ENCODE data around the gene BMAL1.

BMAL1 gene

DNA sequence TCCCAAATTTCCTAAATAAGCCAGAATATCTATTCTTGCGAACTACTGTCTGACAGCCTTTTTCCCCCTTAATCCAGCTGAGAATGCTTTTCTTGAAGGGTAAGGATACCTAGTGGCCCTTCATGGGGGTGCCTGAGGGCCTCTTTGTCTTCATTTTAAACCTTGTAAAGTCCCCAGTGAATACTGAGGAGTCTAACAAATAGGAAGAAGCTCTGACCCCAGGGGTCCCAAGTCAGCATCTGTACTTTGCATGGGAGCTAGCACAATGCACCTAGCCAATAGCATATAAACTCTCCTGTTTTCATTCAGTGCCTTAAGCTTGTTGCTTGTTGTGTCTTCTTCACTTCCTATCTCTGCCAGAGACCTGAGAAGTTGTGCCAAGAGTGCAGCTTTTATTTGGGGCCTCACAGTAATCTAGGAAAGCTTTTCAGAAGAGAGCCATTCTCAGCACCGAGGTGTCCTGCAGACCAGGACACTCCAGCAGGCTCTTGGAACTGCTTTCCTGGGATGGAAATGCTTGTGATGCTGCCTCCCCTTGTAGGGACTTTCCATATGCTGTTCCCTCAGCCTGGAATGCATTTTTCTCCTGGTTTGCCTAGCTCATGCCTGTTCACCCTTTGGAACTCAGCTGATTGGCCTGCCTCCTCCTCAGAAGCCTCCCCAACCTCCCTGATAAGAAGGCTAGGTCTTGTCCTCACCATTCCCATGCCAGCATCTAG, 37.2 kb downstream of the BMAL1 start:
- DNase-seq (ENCODE audit: insufficient read length, low spot score), result no peak
- FAIRE-seq, result no peak

DNA sequence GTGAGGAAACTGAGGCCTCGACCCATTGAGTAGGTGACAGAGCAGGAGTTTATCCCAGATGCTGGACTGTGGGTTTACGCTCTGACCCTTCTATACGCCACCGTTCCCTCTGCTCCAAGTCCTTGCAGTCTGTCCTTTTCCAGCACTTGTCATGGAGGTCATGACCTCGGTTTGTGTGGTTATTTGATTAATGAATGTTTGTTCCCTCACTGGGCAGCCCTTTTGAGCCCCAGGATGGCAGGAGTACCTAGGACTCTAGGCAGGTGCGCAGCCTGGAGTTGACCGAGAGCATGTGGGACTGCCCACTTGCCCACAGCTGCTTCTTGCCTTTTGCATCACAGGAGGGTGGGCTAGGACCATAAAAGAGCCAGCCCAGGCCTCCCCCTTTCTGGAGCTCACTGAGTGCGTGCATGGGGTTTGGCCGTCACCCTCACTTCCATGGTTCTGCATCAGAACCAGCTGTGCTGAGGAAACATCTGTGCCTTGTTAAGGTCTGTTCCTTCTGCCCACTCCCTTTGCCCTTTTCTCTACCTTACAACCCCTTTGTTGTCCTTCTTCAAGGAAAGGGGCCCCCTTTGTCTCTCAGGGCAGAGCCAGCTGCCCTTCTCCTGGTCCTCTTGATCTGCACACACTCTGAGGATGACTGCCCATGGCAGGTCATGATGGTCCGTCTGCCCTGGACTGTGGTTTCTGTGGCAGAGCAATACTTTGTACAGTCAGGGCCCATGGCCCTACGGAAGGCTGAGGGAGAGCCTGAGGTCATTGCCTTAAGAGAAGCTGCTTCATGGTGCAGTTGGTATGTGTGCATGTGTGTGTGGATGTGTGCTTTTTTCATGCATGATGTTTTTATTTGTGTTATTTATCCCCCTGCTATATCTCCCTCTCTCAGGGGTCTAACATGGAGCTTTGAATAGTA, 38.2 kb downstream of the BMAL1 start:
- FAIRE-seq, result no peak
- DNase-seq (ENCODE audit: insufficient read length, low spot score), result no peak

DNA sequence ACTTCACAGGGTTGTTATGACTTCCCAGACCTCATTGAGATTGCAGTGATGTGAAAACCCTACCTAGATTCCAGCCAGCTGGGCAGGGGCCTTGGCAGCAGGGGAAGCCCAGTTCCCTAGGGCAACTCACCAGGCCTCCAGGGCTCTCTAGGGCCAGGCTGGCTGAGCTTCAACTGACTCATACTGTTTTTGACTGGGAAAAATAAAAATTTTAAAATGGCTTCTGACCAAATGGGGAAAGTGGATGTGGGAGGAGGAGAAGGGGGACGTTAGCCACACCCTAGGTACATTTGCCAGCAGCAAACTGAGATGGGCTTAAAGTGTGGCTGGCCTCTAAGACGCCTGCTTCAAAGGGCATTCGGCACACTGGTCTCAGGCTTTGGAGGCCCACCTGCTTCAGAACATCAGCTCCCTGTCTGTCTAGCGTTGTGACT, 39.0 kb downstream of the BMAL1 start:
- peak; percentile 30 for DNase-seq (ENCODE audit: insufficient read length, low spot score)
- no peak for FAIRE-seq

DNA sequence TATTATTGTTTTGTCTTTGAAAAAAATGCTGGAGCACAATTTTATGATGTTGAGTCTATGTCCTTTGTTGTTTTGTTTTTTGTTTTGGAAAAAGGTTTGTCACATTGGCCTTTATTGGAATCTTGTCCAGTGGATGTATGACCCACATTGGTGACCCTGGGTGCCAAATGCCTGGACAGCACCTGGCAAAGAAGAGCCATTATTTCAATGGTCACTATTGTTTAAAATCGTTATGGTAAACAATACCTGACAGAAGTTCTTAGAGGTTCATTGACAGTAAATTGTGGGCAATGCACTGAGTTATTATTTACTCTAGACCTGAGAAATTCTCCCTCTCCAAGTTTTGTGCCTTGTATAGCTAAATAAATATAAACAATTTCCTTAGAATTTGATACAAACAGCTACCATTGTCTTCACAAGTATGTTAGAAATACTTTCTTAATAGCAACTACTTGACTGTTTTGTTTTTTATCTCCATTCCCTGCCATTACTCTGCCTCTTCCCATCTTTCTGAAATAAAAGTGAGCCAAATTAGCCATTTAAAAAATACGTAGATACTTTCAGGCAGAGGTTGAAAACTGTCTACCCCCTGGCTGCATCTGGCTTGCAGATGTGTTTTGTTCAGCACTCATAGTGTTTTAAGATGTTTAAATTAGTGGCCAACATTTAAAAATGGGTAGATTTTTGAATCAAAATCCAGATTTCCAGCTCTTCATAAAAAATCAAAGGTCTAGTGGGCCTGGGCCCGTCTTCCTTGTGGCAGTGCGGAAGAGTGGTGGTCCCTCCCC, 39.9 kb downstream of the BMAL1 start:
- no peak for DNase-seq (ENCODE audit: insufficient read length, low spot score)
- no peak for FAIRE-seq

DNA sequence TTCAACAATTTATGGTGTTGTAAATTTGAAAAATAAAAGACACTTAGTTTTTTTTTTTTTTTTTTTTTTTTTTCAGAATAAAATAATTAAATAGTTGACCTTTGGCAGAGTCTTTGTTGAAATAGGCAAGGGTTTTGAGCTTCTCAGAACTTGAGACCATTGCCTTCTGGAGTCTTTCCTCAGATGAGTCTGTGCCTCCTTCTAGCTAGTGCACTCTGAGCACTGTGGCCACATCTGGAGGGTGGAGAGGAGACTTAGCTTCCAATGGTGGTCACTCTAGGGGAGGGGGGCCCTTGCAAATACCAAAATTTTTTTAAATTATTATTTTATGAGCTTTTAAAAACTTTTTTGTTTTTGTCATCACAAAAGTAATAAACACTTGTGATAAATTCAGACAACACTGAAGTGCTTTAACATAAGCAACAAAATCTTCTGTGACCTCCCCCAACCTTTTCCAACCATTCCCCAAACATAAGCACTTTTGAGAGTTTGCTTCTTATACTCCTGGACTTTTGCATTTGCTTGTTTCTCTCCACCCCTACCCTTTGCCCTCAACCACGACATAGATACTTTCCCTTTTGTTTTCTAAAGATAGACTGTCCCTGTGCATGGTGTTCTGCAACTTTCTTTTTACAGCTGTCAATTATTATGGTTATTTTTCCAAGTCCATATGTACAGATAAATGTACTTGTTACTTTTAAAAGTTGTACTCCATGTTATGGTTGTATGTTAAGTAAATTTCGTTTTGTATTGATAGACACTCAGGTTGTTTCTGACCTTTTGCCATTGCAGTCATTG, 41.1 kb downstream of the BMAL1 start:
- DNase-seq (ENCODE audit: insufficient read length, low spot score) (no peak), FAIRE-seq (no peak)

DNA sequence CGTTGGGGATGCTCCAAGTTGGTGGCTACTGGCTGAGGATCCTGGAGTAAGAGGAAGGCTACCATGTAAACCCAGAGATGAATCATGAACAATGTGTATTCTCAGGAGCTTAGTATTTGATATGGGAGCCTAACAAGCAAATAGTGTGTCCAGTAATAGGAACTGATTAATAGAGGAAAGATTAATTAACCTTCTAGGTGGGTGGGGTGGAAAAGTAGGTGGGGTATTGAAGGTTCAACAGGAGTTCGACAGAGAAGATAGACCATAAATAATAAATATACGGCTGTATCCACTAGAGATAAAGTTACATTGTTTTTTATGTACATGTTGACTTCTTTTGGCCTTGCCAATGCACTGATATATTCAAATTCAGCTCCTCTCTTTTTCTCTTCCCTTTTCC, 43.1 kb downstream of the BMAL1 start:
- DNase-seq (ENCODE audit: insufficient read length, low spot score), result no peak
- FAIRE-seq, result no peak

DNA sequence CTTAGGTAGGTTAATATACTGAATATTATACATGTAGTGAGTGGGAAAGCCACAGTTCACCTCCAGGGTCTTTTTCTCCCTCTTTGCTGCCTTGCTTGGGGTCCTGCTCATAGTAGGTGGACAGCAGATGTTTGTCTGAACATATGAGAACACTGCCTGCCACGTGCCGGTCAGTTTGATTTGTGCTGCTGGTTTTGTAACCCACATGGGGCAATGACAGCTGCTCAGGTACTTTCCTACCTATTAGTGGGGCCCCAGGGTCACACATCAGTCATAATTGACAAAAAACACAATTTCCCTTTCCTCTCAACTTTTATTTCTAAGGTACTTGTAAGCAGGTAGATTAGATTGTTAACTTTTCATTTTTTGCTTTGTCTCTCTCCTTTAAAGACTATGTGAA, 43.8 kb downstream of the BMAL1 start:
- FAIRE-seq, result no peak
- DNase-seq (ENCODE audit: insufficient read length, low spot score), result no peak

DNA sequence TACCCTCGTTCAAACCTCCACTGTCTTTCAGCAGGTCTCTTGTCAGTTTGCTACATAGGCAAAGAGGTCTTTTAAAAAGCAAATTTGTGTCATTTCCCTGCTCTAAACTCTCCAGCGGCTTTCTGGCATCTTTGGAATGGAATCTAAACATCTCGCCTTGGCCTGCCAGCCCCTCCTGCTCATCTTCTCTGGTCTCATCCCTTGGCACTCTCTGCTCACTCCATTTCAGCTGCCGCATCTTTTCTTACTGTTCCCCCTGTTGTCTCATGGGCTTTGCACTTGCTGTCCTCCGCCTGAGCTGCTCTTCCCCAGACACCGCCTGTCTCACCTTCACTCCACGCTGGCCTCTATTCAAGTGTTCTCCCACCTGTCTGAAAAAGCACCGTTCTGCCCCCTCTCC, 46.6 kb downstream of the BMAL1 start:
- FAIRE-seq (no peak), DNase-seq (ENCODE audit: insufficient read length, low spot score) (no peak)

DNA sequence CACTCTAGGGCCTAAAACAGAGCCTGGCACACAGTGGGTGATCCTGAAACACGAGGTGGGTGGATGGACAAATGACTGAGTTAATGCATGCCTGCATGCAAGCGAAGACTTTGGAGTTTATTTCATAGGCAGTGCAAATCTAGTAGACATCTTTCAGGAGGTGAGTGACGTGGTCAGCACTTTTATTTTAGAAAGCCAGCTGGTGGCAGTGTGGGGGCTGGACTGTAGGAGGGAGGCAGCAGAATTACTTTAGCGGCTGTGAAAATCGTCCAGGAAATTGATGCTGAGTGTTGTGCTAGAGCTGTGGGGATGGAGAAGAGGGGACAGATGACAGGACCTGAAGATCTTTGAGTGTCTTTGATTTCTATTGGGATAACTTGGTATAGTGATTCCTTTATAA, 47.1 kb downstream of the BMAL1 start:
- no peak for FAIRE-seq
- DNase-seq (ENCODE audit: insufficient read length, low spot score), result no peak

DNA sequence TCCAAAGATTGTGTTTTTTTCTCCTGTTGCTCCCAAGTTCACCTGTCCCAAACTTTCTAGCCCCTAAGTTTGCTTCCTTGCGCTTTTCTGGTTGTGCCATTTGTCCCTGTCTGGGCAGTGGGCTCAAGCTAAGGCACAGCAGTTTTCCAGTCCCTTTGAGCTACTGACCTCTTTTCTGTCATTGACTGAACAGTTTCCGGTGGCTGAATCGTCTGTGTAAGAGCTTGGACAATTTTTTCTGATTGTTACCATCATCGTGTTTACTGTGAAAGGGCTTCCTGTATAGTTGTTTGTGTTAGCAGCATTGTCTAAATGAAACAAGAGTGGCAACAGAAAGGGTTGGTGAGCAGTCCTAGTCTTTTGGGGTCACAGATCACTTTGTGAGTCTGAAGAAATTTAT, 49.8 kb downstream of the BMAL1 start:
- no peak for FAIRE-seq

DNA sequence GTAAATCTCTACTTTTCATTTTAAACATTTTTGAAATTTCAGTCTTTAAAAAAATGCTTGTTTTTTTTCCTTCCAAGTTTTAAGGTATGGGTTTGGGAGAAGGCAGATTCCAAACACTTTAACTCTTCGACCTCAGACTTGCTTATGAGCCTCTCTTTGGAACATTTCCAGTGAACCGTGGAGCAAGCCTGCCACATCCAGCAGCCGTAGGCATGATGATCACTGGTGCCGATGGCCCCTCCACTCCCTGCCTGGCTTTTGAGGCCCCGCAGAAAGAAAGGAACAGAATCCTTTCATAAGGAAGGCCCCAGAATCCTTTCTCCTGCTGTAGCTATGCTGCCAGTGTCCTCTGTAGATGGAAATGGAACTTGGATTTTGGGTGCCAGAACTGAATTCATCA, 50.7 kb downstream of the BMAL1 start:
- FAIRE-seq (no peak), DNase-seq (ENCODE audit: insufficient read length, low spot score) (no peak)

More for the DNA sequence above, 49.8 kb downstream of the BMAL1 start:
- DNase-seq (ENCODE audit: insufficient read length, low spot score), result no peak

DNA sequence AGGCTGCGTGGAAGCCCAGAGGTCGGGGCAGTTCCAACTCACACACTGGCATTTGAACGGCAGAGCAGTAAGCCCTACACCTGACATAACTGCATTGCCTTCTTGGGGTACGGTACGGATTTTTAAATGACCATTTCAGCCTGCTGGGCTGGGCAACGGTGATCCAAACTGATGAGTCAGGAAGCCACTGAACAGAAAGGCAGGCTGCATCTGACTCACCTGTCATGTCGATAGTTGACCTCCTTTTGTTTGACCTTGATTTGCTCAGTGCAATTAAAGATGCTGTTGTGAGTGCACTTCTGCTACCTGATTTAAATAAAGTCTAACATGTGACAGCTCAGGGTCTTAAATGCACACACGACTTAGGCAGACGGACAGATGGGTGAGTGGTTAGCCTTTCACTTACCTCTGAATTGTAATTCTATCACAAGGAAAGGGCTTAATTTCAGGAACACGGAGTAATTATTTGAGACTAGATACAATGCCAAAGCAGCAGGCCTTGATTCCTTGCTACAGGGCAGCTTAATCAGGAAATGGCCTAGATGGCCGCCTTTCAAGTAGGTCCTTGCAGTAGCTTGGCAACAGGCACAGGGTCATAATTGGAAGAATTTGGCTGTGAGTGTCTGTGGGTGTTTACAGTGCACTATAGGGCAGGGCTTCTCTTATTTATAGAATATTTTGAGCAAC, 52.2 kb downstream of the BMAL1 start:
- FAIRE-seq (peak; percentile 44), DNase-seq (ENCODE audit: insufficient read length, low spot score) (no peak)

DNA sequence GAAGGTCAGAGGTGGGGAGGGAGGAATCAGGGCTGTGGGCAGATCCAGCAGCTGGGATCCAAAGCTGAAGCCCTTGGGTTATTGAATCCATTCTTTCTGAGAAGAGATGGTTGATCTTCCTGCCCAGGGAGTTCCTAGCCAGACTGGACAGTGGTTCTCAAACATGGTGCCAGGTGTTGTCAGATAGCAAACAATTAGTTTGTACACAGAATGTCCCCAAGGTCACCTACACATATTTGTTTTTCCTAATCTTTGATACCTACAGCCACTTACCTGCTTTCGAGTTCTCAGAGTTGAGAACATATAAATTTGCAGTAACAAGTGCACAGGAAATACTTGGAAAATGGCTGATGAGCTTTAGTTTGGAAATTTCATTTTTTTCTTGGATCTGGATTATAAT, 54.5 kb downstream of the BMAL1 start:
- FAIRE-seq (no peak), DNase-seq (ENCODE audit: insufficient read length, low spot score) (no peak)

DNA sequence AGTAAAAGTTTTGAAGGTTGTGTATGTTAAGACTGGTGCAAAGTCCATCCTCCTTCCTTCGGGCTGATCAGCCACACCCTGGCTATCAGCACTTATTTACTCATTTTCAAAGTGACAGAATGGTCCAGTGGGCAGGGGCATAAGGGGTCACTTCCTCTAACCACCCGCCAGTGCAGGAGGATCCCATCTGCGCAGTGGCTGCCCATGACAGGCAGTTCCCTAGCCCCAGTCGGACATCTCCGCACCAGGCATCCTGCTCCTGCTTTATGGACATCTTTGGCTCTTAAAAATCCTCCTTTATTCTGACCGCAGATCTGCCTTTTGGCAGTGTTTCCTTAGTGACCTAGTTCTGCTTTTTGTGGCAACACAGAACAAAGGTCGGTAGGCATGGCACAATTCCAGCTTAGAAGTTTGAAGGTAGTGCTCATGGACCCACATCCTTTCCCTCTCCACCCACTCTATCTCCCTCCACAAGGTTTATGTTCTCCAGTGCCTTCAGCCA, 55.9 kb downstream of the BMAL1 start:
- DNase-seq (ENCODE audit: insufficient read length, low spot score), result no peak
- no peak for FAIRE-seq

DNA sequence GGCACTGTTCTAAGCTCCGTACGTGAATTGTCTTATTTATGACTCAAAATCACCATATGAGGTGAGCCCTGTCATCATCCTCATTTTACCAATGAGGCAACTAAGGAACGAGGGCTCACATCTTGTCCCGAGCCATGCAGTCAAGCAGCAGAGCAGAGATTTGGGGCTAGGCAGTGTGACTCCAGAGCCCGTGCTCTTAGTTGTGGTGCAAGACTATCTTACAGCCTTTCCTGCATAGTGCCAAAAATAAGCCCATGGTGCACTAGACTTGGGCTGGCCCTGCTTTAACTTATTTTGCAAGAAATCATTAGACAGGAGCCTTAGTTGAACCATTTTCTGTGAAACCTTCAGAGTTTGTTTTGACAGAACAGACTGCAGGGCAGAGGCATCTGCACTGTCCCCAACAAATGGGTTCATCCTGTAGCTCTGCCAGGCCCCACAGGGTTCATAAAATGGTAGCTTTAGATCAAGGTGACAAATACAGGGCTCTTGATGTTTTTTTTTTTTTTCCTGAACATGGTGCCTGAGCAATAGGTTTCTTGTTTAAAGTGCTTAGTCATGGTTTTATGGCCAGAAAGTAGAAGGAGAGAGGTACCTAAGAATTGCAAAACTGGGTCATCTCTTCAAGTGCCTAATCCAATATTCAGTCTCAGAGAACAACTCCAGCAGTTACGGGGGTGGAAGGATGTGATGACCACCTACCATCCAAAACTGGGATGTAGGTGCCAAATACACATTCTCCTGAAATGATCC, 56.6 kb downstream of the BMAL1 start:
- DNase-seq (ENCODE audit: insufficient read length, low spot score) (no peak), FAIRE-seq (no peak)

DNA sequence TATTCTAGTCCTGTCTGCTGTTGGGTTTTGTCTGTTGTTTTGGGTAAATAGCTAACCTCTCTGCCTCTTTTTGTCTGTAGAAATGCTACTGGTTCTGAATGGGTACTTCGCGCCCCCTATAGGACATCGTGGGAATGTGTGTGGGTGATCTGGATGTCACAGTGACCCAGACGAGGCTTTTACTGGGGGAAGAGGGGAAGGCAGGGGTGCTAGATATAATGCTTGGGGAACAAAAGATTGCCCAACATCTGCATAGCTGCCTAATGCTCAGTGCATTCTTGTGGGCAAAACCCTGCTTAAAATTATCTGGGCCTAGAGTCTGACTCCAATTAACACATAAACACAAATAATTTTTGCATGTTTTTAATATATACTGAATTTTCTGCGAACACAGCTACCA, 57.7 kb downstream of the BMAL1 start:
- no peak for FAIRE-seq
- DNase-seq (ENCODE audit: insufficient read length, low spot score), result peak; percentile 56

DNA sequence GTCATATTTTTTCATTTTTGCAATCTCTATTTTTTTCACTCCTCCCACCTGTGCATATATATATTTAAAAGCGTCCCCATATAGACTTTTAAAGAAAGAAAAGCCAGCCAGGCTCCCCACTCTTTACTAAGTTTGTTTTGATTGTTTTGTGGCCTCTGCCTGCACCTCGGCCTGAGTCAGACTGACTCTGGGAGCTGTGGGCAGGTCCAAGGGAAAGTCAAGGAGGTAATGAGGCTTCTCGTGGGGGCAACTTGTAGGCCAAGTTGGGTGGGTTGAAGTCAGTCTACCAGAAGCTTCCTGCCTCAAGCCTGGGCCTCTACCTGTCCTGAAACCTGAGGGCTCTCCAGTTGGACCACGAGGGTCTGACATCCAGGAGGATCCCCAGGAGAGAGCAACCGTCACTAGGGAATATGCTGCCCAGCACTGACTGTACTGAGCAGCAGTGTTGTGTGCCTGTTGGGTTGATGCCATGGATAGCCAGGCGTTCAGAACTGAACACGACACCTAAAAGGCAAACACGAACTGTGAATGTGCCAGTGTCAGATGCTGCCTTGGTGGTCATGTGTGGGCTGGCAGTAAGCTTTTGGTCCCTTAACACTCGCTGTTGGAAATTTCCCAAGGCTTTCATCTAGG, 58.8 kb downstream of the BMAL1 start:
- DNase-seq (ENCODE audit: insufficient read length, low spot score) (no peak), FAIRE-seq (no peak)

DNA sequence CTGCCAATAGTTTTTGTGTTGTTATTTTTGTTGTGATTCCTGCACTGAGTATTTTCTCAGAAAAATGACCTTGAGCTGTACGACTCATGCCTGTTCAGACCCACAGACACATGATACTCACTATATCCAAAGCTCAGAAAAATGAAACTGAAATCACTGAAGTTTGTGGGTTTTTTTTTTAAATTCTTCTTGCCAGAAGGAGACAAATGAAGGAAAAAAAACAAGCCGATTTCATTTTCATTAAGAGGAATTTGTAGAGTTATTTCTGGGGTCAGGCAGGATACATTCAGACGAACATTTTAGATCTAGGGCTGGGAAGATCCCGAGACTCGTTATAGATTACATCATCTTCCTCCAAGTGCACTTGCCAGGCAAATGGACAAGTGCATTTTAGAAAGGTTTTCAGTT, 60.4 kb downstream of the BMAL1 start:
- FAIRE-seq (no peak), DNase-seq (ENCODE audit: insufficient read length, low spot score) (peak; percentile 39)

Measured in HTR-8/SVneo (cell line).